ACHN (cell line): Measurements from ENCODE around the gene SLCO4A1.

ENCODE experiments used
- DNase-seq: peaks from one replicate; pipeline ENCODE4 v3.0.0-alpha.2; 2015
- in situ Hi-C: cut with HindIII; loops from 2 replicates; pipeline ENCODE4 v1.10.0; 2017; ENCODE audit warnings: low sequenced_read_pairs, low pct_ligation_motif_present, low pct_unique_long_range_greater_than_20kb

SLCO4A1 gene

GRCh38 chr20:62644802-62645496 lies 2.6 kb downstream of the SLCO4A1 start:
- in situ Hi-C loops = no loop called here
- no peak for DNase-seq

GRCh38 chr20:62645613-62646012 lies 3.3 kb downstream of the SLCO4A1 start:
- in situ Hi-C loops = no loop called here
- no peak for DNase-seq

GRCh38 chr20:62646851-62647520 lies 4.7 kb downstream of the SLCO4A1 start:
- in situ Hi-C loops = no loop called here
- no peak for DNase-seq

- in situ Hi-C loops = no loop called here
- DNase-seq = no peak
Observed at GRCh38 chr20:62647521-62648317, 5.4 kb downstream of the SLCO4A1 start.

GRCh38 chr20:62648318-62648995 lies 6.2 kb downstream of the SLCO4A1 start:
- no peak for DNase-seq
- in situ Hi-C loops = no loop called here

- in situ Hi-C loops = no loop called here
- no peak for DNase-seq
Observed at GRCh38 chr20:62649140-62649539, 6.8 kb downstream of the SLCO4A1 start.

GRCh38 chr20:62650551-62651284 lies 8.4 kb downstream of the SLCO4A1 start:
- in situ Hi-C loops = no loop called here
- DNase-seq = no peak

- in situ Hi-C loops = no loop called here
- DNase-seq = no peak
Observed at GRCh38 chr20:62651285-62652021, 9.2 kb downstream of the SLCO4A1 start.

GRCh38 chr20:62652041-62652893 lies 10.0 kb downstream of the SLCO4A1 start:
- DNase-seq = peak; percentile 82
- in situ Hi-C loops = no loop called here

GRCh38 chr20:62652894-62653305 lies 10.6 kb downstream of the SLCO4A1 start:
- in situ Hi-C loops = no loop called here
- no peak for DNase-seq

- no peak for DNase-seq
- in situ Hi-C loops = no loop called here
Observed at GRCh38 chr20:62653373-62653772, 11.1 kb downstream of the SLCO4A1 start.

GRCh38 chr20:62653951-62654685 lies 11.8 kb downstream of the SLCO4A1 start:
- in situ Hi-C loops = no loop called here
- DNase-seq = no peak

GRCh38 chr20:62655282-62656196 lies 13.2 kb downstream of the SLCO4A1 start:
- DNase-seq = no peak
- in situ Hi-C loops = no loop called here

GRCh38 chr20:62656197-62656918 lies 14.1 kb downstream of the SLCO4A1 start:
- in situ Hi-C loops = no loop called here
- DNase-seq = no peak
